Activated CD4-positive, alpha-beta T cell treated with anti-CD3 and anti-CD28 coated beads, Interleukin-2, amount 10 ng/mL, durations not matched to agents 7 days and 5 days (primary cell): ENCODE results near the gene HDAC3. TPM values are rescaled to one million over a fixed set of nuclear protein-coding genes. Genes with fewer than 3 reads are reported as not detected.

Experiments
- CTCF ChIA-PET: fragments of 350-600 bp; sonication (Branson Sonifier 250); formaldehyde crosslinking; loops from one replicate; lab custom pipeline; 2021; ENCODE audit warnings: antibody characterized with exemption; lab: Charles Lee
- POLR2A ChIA-PET: fragments of 350-600 bp; sonication (Branson Sonifier 250); formaldehyde crosslinking; loops from one replicate; lab custom pipeline; 2021; ENCODE audit warnings: antibody characterized with exemption; lab: Charles Lee
- DNase-seq: peaks from one replicate; pipeline ENCODE4 v3.0.0-alpha.2; 2020
- H3K27ac Mint-ChIP-seq: one replicate; pipeline ENCODE4 v1.8.0; 2021; ENCODE audit warnings: mild to moderate bottlenecking, moderate library complexity, mixed read lengths
- H3K27me3 Mint-ChIP-seq: one replicate; pipeline ENCODE4 v1.8.0; 2021; ENCODE audit warnings: mixed read lengths
- H3K36me3 Mint-ChIP-seq: one replicate; pipeline ENCODE4 v1.8.0; 2021; ENCODE audit warnings: low read depth, mixed read lengths
- H3K4me1 Mint-ChIP-seq: one replicate; pipeline ENCODE4 v1.8.0; 2021; ENCODE audit warnings: mixed read lengths
- H3K4me3 Mint-ChIP-seq: one replicate; pipeline ENCODE4 v1.8.0; 2021; ENCODE audit warnings: mild to moderate bottlenecking, moderate library complexity, mixed read lengths
- H3K9me3 Mint-ChIP-seq: one replicate; pipeline ENCODE4 v1.8.0; 2021; ENCODE audit warnings: mixed read lengths
- total RNA-seq, 2 experiments: library from RNA; stranded (reverse); gene quantifications; one replicate each; pipeline ENCODE4 v1.2.3, GENCODE V29; 2021

The HDAC3 gene
- total RNA-seq, 2 experiments from 2014 or later, result 70.2 to 73.9 TPM

- Mint-ChIP-seq H3K4me1 (no peaks in the 10 kb centered on the region), H3K36me3 (no peaks in the 10 kb centered on the region), H3K27me3 (peaks cover under 1% of the 10 kb centered on the region), H3K9me3 (no peaks in the 10 kb centered on the region), H3K4me3 (no peak overlapping the region), H3K27ac (peak overlapping the region; percentile 20)
- no peak for DNase-seq
- ChIA-PET CTCF (interaction anchor here (0.5 to 2.1 kb wide), 5 partner anchors 10 to 346 kb away, joined by 3 to 6 read pairs (median 4); no protein-coding TSS in a partner anchor), POLR2A (no interaction called here)
Observed at GRCh38 chr5:141672841-141673813, 36.5 kb upstream of the HDAC3 start.

GRCh38 chr5:141672071-141672840 is 35.6 kb upstream of the HDAC3 start:
- Mint-ChIP-seq H3K9me3 (no peaks in the 10 kb centered on the region), H3K27ac (no peak overlapping the region), H3K4me1 (no peaks in the 10 kb centered on the region), H3K4me3 (no peak overlapping the region), H3K36me3 (no peaks in the 10 kb centered on the region), H3K27me3 (no peaks in the 10 kb centered on the region)
- no peak for DNase-seq
- ChIA-PET POLR2A (no interaction called here), CTCF (interaction anchor here (0.5 to 2.1 kb wide), 5 partner anchors 10 to 346 kb away, joined by 3 to 6 read pairs (median 4); no protein-coding TSS in a partner anchor)

- no peaks in the 10 kb centered on the region for H3K9me3 Mint-ChIP-seq
- H3K4me3 Mint-ChIP-seq, result no peak overlapping the region
- H3K27me3 Mint-ChIP-seq, result no peaks in the 10 kb centered on the region
- ChIA-PET CTCF (interaction anchor here (0.9 to 2.2 kb wide), 10 partner anchors 10 to 338 kb away, joined by 3 to 8 read pairs (median 6); partner anchors contain the start of genes DIAPH1, PCDH1 and RNF14), POLR2A (no interaction called here)
- H3K4me1 Mint-ChIP-seq, result peaks cover 7% of the 10 kb centered on the region
- H3K27ac Mint-ChIP-seq, result no peak overlapping the region
- no peaks in the 10 kb centered on the region for H3K36me3 Mint-ChIP-seq
- DNase-seq, result no peak
Observed at GRCh38 chr5:141669520-141669919, 32.9 kb upstream of the HDAC3 start.

- H3K36me3 Mint-ChIP-seq, result no peaks in the 10 kb centered on the region
- peaks cover 7% of the 10 kb centered on the region for H3K4me1 Mint-ChIP-seq
- CTCF ChIA-PET, result interaction anchor here (1.0 to 2.2 kb wide), 9 partner anchors 11 to 339 kb away, joined by 3 to 8 read pairs (median 6); partner anchors contain the start of genes DIAPH1, PCDH1 and RNF14
- DNase-seq, result no peak
- H3K27ac Mint-ChIP-seq, result peak overlapping the region; percentile 6
- H3K27me3 Mint-ChIP-seq, result no peaks in the 10 kb centered on the region
- no peaks in the 10 kb centered on the region for H3K9me3 Mint-ChIP-seq
- no peak overlapping the region for H3K4me3 Mint-ChIP-seq
- POLR2A ChIA-PET, result no interaction called here
Observed at GRCh38 chr5:141668601-141669265, 32.1 kb upstream of the HDAC3 start.

GRCh38 chr5:141665995-141666940 is 29.6 kb upstream of the HDAC3 start:
- H3K27ac Mint-ChIP-seq, result no peak overlapping the region
- CTCF ChIA-PET, result interaction anchor here (0.6 to 2.2 kb wide), 6 partner anchors 24 to 1530 kb away, joined by 3 to 9 read pairs (median 4); no protein-coding TSS in a partner anchor
- H3K36me3 Mint-ChIP-seq, result no peaks in the 10 kb centered on the region
- DNase-seq, result no peak
- no peak overlapping the region for H3K4me3 Mint-ChIP-seq
- POLR2A ChIA-PET, result no interaction called here
- no peaks in the 10 kb centered on the region for H3K9me3 Mint-ChIP-seq
- H3K4me1 Mint-ChIP-seq, result peaks cover 7% of the 10 kb centered on the region
- H3K27me3 Mint-ChIP-seq, result no peaks in the 10 kb centered on the region

GRCh38 chr5:141664733-141665461 is 28.2 kb upstream of the HDAC3 start:
- CTCF ChIA-PET, result interaction anchor here (0.6 to 2.2 kb wide), 15 partner anchors 9 to 467 kb away, joined by 3 to 9 read pairs (median 5); partner anchors contain the start of genes DIAPH1, FCHSD1, HDAC3 and RELL2
- Mint-ChIP-seq H3K4me1 (peaks cover 7% of the 10 kb centered on the region), H3K27me3 (no peaks in the 10 kb centered on the region), H3K9me3 (no peaks in the 10 kb centered on the region), H3K36me3 (no peaks in the 10 kb centered on the region), H3K4me3 (no peak overlapping the region), H3K27ac (no peak overlapping the region)
- peak; percentile 78 for DNase-seq
- POLR2A ChIA-PET, result no interaction called here

- Mint-ChIP-seq H3K4me3 (no peak overlapping the region), H3K36me3 (no peaks in the 10 kb centered on the region), H3K9me3 (no peaks in the 10 kb centered on the region), H3K4me1 (peaks cover 7% of the 10 kb centered on the region), H3K27me3 (peaks cover 2% of the 10 kb centered on the region), H3K27ac (no peak overlapping the region)
- CTCF ChIA-PET, result interaction anchor here (0.7 to 1.9 kb wide), 5 partner anchors 9 to 297 kb away, joined by 3 to 5 read pairs (median 4); no protein-coding TSS in a partner anchor
- DNase-seq, result no peak
- POLR2A ChIA-PET, result no interaction called here
Observed at GRCh38 chr5:141663506-141663905, 26.9 kb upstream of the HDAC3 start.

- Mint-ChIP-seq H3K27me3 (peaks cover 2% of the 10 kb centered on the region), H3K4me1 (peaks cover 7% of the 10 kb centered on the region), H3K9me3 (no peaks in the 10 kb centered on the region), H3K27ac (no peak overlapping the region), H3K4me3 (no peak overlapping the region), H3K36me3 (no peaks in the 10 kb centered on the region)
- ChIA-PET CTCF (interaction anchor here (1.3 to 1.9 kb wide), 2 partner anchors 11 to 30 kb away, joined by 3 to 5 read pairs; no protein-coding TSS in a partner anchor), POLR2A (no interaction called here)
- DNase-seq, result no peak
Observed at GRCh38 chr5:141662028-141662427, 25.4 kb upstream of the HDAC3 start.

- CTCF ChIA-PET, result interaction anchor here (0.5 to 2.1 kb wide), 6 partner anchors 9 to 665 kb away, joined by 3 to 8 read pairs (median 3); no protein-coding TSS in a partner anchor
- no peaks in the 10 kb centered on the region for H3K4me1 Mint-ChIP-seq
- H3K4me3 Mint-ChIP-seq, result no peak overlapping the region
- H3K9me3 Mint-ChIP-seq, result no peaks in the 10 kb centered on the region
- H3K27me3 Mint-ChIP-seq, result peaks cover 4% of the 10 kb centered on the region
- no peak for DNase-seq
- H3K27ac Mint-ChIP-seq, result no peak overlapping the region
- POLR2A ChIA-PET, result no interaction called here
- no peaks in the 10 kb centered on the region for H3K36me3 Mint-ChIP-seq
Observed at GRCh38 chr5:141657937-141658545, 21.4 kb upstream of the HDAC3 start.

GRCh38 chr5:141657404-141657803 is 20.8 kb upstream of the HDAC3 start:
- no peaks in the 10 kb centered on the region for H3K36me3 Mint-ChIP-seq
- CTCF ChIA-PET, result interaction anchor here (1.2 to 2.1 kb wide), 2 partner anchors 8 to 12 kb away, joined by 3 to 8 read pairs; no protein-coding TSS in a partner anchor
- H3K4me3 Mint-ChIP-seq, result no peak overlapping the region
- peaks cover 3% of the 10 kb centered on the region for H3K4me1 Mint-ChIP-seq
- H3K27me3 Mint-ChIP-seq, result peaks cover 5% of the 10 kb centered on the region
- no peaks in the 10 kb centered on the region for H3K9me3 Mint-ChIP-seq
- no peak overlapping the region for H3K27ac Mint-ChIP-seq
- DNase-seq, result no peak
- POLR2A ChIA-PET, result no interaction called here
